Stomach smooth muscle (tissue), 2 donors: ENCODE measurements around the gene WWTR1.

ENCODE experiments used
- H3K27ac ChIP-seq: one replicate; pipeline ENCODE4 v1.7.0; 2013; ENCODE audit warnings: mild to moderate bottlenecking, low read length, inconsistent platforms
- H3K27me3 ChIP-seq, 2 donors: one replicate each; pipeline ENCODE4 v1.7.0; 2013; ENCODE audit warnings: low read length in 2 of 2; ENCODE audit not compliant: insufficient read depth in 2 of 2, control insufficient read depth in 1 of 2
- H3K36me3 ChIP-seq, 2 donors: one replicate each; pipeline ENCODE4 v1.7.0; 2013; ENCODE audit warnings: low read length in 2 of 2; ENCODE audit not compliant: control insufficient read depth in 2 of 2, insufficient read depth in 2 of 2
- H3K4me1 ChIP-seq: one replicate; pipeline ENCODE4 v1.7.0; 2013; ENCODE audit warnings: low read length; ENCODE audit not compliant: control insufficient read depth, insufficient read depth
- H3K4me3 ChIP-seq, 2 donors: one replicate each; pipeline ENCODE4 v1.7.0; 2013; ENCODE audit warnings: low read length in 2 of 2
- H3K9ac ChIP-seq, 2 donors: one replicate each; pipeline ENCODE4 v1.7.0; 2013; ENCODE audit warnings: low read length in 2 of 2, mild to moderate bottlenecking in 1 of 2
- H3K9me3 ChIP-seq, 2 donors: one replicate each; pipeline ENCODE4 v1.7.0; 2013; ENCODE audit warnings: low read length in 2 of 2; ENCODE audit not compliant: control insufficient read depth in 2 of 2
- donor health status: healthy.
- donor health status: Pancreatic carcinoma.

The WWTR1 gene

DNA sequence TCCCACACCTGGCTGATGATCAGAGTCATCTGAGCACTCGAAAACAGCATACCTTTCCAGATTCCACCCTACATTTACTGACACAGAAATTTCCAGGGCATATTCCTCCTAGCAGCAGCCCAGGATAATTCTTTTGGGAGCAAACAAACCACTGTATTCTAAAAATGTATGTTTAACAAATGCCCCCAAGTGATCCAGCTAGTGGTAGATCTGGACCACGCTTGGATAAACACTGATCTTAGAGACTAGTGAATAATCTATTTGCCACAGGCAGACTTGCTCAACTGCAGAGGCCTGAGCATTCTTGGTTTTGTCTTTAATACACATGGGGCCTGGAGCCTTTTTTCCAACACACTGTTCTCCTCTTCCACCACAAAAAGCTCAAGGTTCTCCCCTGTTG, 93.7 kb downstream of the WWTR1 start:
- Histone ChIP-seq H3K9ac (no peak overlapping the region), H3K27ac (no peak overlapping the region), H3K36me3 (no peaks in the 10 kb centered on the region), H3K9me3 (no peaks in the 10 kb centered on the region), H3K4me3 (no peak overlapping the region), H3K27me3 (no peaks in the 10 kb centered on the region), H3K4me1 (peaks cover 17% of the 10 kb centered on the region)

DNA sequence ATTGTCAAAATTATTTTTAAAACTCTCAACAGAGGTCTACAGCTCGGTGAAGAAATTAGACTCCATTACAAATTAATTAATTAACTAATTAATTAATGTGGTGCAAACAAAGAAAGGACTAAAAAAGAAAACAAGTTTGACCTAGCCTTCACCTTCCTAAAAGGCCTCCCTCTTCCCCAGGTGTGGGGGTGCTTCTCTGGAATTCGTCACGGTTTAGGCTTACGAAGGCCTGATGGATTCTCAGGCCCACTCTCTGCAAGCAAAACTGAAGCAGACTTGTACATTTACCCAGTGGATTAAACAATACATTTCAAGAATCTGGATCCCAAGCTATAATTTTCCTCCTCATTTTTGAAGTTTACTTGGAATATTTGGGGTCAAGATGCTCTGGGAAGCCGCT, 94.7 kb downstream of the WWTR1 start:
- H3K27me3 ChIP-seq: no peaks in the 10 kb centered on the region
- no peak overlapping the region for H3K9ac ChIP-seq
- H3K36me3 ChIP-seq: no peaks in the 10 kb centered on the region
- peaks cover 17% of the 10 kb centered on the region for H3K4me1 ChIP-seq
- no peak overlapping the region for H3K27ac ChIP-seq
- H3K9me3 ChIP-seq: no peaks in the 10 kb centered on the region
- no peak overlapping the region for H3K4me3 ChIP-seq

DNA sequence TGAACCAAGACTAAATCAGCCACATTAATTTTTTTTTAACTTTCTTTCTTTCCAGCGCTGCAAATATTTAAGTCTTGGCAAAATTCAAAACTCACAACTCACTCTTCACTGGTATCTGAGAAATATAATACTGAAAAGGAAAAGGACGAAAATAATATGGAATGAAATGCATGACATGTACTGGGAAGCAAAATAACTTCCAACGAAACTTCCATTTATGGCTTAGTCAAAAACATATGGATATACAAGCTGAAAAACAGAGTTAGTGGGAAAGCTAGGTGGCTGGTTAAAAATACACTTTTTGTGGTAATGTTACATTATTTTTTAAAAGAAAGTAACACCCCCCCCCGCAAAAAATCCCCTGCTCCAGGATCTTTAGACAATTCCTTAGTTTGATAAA, 97.2 kb downstream of the WWTR1 start:
- H3K9me3 ChIP-seq: no peaks in the 10 kb centered on the region
- no peaks in the 10 kb centered on the region for H3K36me3 ChIP-seq
- no peaks in the 10 kb centered on the region for H3K27me3 ChIP-seq
- H3K27ac ChIP-seq: no peak overlapping the region
- peaks cover 11% of the 10 kb centered on the region for H3K4me1 ChIP-seq
- no peak overlapping the region for H3K9ac ChIP-seq
- H3K4me3 ChIP-seq: no peak overlapping the region

GRCh38 chr3:149560001-149560400, 97.8 kb downstream of the WWTR1 start:
- Histone ChIP-seq H3K9me3 (no peaks in the 10 kb centered on the region), H3K27me3 (no peaks in the 10 kb centered on the region), H3K4me1 (peaks cover 16% of the 10 kb centered on the region), H3K4me3 (no peak overlapping the region), H3K27ac (no peak overlapping the region), H3K9ac (no peak overlapping the region), H3K36me3 (no peaks in the 10 kb centered on the region)

- H3K27me3 ChIP-seq: no peaks in the 10 kb centered on the region
- no peak overlapping the region for H3K4me3 ChIP-seq
- H3K36me3 ChIP-seq: no peaks in the 10 kb centered on the region
- H3K9me3 ChIP-seq: no peaks in the 10 kb centered on the region
- no peak overlapping the region for H3K27ac ChIP-seq
- peaks cover 14% of the 10 kb centered on the region for H3K4me1 ChIP-seq
- H3K9ac ChIP-seq: no peak overlapping the region
These were observed 98.3 kb downstream of the WWTR1 start for GRCh38 chr3:149559525-149559924.

DNA sequence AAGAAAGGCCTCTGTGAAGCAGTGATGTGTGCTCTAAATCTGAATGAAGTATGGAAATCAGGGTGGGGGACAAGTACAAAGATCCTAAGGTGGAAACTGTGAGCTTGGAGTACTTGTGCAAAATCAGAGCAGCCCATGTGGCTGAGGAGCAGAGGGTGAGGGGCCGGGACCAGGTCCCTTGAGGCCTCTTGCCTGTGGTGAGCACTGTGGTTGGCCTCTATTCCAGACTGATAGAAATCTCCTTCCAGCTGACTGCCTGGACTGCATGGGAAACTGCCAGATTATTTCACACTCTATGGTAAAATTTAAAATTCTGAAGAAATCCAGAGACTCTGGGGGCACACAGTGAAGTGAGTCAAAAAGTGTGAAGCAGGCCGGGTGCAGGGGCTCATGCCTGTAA, 101.9 kb downstream of the WWTR1 start:
- Histone ChIP-seq H3K27ac (no peak overlapping the region), H3K36me3 (no peaks in the 10 kb centered on the region), H3K4me3 (no peak overlapping the region)

DNA sequence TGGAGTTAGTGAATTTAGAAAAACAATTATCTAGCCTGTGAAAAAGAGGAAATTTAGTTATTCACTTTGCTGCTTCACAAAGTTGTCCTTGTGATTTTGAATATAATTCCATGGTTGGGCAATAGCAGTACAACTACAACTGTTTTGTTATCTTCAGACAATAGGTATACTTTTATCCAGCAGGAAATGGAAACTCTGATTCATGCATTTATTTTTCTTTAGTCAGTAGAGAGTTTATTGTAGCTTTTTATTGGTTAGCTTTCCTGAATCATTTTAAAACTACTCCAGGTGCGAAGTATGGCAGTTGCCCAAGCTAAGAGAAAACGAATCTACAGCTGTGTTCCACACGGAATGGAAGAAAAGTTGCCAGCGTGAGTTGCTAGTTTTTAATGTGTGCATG, 103.0 kb downstream of the WWTR1 start:
- peaks cover 28% of the 10 kb centered on the region for H3K4me1 ChIP-seq
- no peaks in the 10 kb centered on the region for H3K36me3 ChIP-seq
- H3K27me3 ChIP-seq: no peaks in the 10 kb centered on the region
- H3K27ac ChIP-seq: peak overlapping the region; percentile 80
- H3K9ac ChIP-seq: peak overlapping the region in 1 of 2 donors; percentile 17
- H3K4me3 ChIP-seq: no peak overlapping the region
- H3K9me3 ChIP-seq: no peaks in the 10 kb centered on the region

More for the DNA sequence above, 101.9 kb downstream of the WWTR1 start:
- Histone ChIP-seq H3K9me3 (no peaks in the 10 kb centered on the region), H3K27me3 (no peaks in the 10 kb centered on the region), H3K9ac (no peak overlapping the region), H3K4me1 (peaks cover 29% of the 10 kb centered on the region)

- no peaks in the 10 kb centered on the region for H3K27me3 ChIP-seq
- no peaks in the 10 kb centered on the region for H3K36me3 ChIP-seq
- H3K9ac ChIP-seq: peak overlapping the region in 1 of 2 donors; percentile 17
- H3K4me3 ChIP-seq: peak overlapping the region in 1 of 2 donors; percentile 57
- peaks cover 30% of the 10 kb centered on the region for H3K4me1 ChIP-seq
- H3K9me3 ChIP-seq: no peaks in the 10 kb centered on the region
- peak overlapping the region; percentile 80 for H3K27ac ChIP-seq
These were observed 103.9 kb downstream of the WWTR1 start for GRCh38 chr3:149553781-149554451.

- H3K4me3 ChIP-seq: no peak overlapping the region
- H3K27me3 ChIP-seq: no peaks in the 10 kb centered on the region
- H3K9me3 ChIP-seq: no peaks in the 10 kb centered on the region
- H3K9ac ChIP-seq: no peak overlapping the region
- H3K27ac ChIP-seq: peak overlapping the region; percentile 80
- H3K36me3 ChIP-seq: no peaks in the 10 kb centered on the region
- H3K4me1 ChIP-seq: peaks cover 35% of the 10 kb centered on the region
These were observed 105.1 kb downstream of the WWTR1 start for GRCh38 chr3:149552700-149553099.

DNA sequence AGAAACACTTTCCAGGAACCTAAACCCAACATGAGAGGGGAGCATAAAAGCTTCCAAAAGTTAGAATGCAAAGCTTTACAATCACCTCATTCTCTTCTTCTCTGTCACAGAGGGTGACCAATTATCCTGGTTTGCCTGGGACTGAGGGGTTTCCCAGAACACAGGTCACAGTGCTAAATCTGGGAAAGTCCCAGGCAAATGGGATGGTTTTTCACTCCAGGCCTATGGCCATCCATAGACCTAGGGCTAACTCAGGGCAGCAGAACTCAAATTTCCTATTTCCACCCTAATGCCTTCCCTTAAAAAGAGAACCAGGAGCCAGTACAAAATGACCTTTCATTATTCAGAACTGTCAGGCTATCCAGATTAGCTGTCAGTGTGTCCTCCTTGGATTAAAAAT, 106.3 kb downstream of the WWTR1 start:
- no peak overlapping the region for H3K27ac ChIP-seq

GRCh38 chr3:149548669-149549065, 109.2 kb downstream of the WWTR1 start:
- Histone ChIP-seq H3K9me3 (no peaks in the 10 kb centered on the region), H3K27me3 (no peaks in the 10 kb centered on the region), H3K27ac (peak overlapping the region; percentile 92), H3K36me3 (no peaks in the 10 kb centered on the region), H3K9ac (peak overlapping the region; percentile 55 to 59), H3K4me1 (peaks cover 30% of the 10 kb centered on the region), H3K4me3 (peak overlapping the region in 1 of 2 donors; percentile 54)

More for the DNA sequence above, 106.3 kb downstream of the WWTR1 start:
- Histone ChIP-seq H3K9me3 (no peaks in the 10 kb centered on the region), H3K36me3 (no peaks in the 10 kb centered on the region), H3K27me3 (no peaks in the 10 kb centered on the region), H3K9ac (no peak overlapping the region), H3K4me3 (no peak overlapping the region), H3K4me1 (peaks cover 47% of the 10 kb centered on the region)
